Astrocyte of the cerebellum (primary cell): Measurements from ENCODE around the gene MS4A14.

ENCODE experiments used
- DNase-seq: peaks from one replicate; pipeline ENCODE4 v3.0.0-alpha.2; 2011; ENCODE audit warnings: low read depth
- H3K4me3 ChIP-seq: 2 replicates; pipeline ENCODE4 v1.5.1; 2011; ENCODE audit warnings: mild to moderate bottlenecking, low read depth, low read length, moderate library complexity
- CTCF ChIP-seq: IDR thresholded peaks from 2 replicates; pipeline ENCODE4 v1.5.1; 2012; ENCODE audit warnings: low read length, low read depth, moderate library complexity, mild to moderate bottlenecking; ENCODE audit errors: missing control alignments
- in situ Hi-C: cut with HindIII; loops from 2 replicates; pipeline ENCODE4 v1.10.0; 2017; ENCODE audit warnings: low sequenced_read_pairs

Gene MS4A14

DNA sequence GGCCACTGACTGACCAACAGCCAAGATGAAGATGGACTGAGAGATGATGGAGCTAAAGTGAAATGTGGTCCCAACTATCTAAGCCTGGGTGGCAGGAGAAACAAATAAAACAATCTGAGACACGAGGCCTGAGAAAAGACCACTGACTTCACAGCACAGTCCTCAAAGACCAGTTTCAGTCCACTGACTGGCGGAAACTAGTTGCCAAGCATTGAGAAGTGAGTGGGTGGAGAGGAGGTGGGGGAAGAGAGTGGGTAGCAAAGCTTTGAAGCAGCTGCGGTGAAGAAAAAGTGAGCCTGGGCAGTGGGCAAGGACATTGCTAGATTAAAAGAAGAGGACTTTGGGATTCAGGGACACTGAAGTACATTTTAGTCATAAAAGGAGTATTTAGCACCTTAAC, 61.3 kb downstream of the MS4A14 start:
- H3K4me3 ChIP-seq, result no peak overlapping the region
- no peak for DNase-seq
- no peak for TF ChIP-seq CTCF
- in situ Hi-C loops, result no loop called here

GRCh38 chr11:60459345-60459744, 63.1 kb downstream of the MS4A14 start:
- no peak for DNase-seq
- no peak overlapping the region for H3K4me3 ChIP-seq
- in situ Hi-C loops, result no loop called here
- no peak for TF ChIP-seq CTCF
